ENCODE data around the gene SIMC1. TPM values are rescaled to one million over a fixed set of nuclear protein-coding genes. Genes with fewer than 3 reads are reported as not detected.

The SIMC1 gene
- total RNA-seq, 1 donor from 2014 or later, result 17.4 TPM

- H3K27me3 ChIP-seq, result no peaks in the 10 kb centered on the region
- H3K4me1 ChIP-seq, result peaks cover 31% of the 10 kb centered on the region
- TF ChIP-seq POLR2A (IDR thresholded peaks at IDR 0.05) (no peak), POLR2AphosphoS5 (IDR thresholded peaks at IDR 0.05; ENCODE audit: insufficient read depth in 1 of 2, low read depth in 1 of 2) (no peak), CTCF (IDR thresholded peaks at IDR 0.05) (no peak)
- intact Hi-C loops (cut with DNase I), result no loop called here
- no peak for DNase-seq (ENCODE audit: extremely low spot score in 2 of 2)
- H3K36me3 ChIP-seq, result peaks cover 0 to 17% of the 10 kb centered on the region in 2 donors
- no peaks in the 10 kb centered on the region for H3K9me3 ChIP-seq
- H3K4me3 ChIP-seq, result peak overlapping the region; percentile 76 to 84
- peak overlapping the region; percentile 81 for H3K27ac ChIP-seq
Measured at GRCh38 chr5:176364765-176365350, 126.6 kb downstream of the SIMC1 start.

GRCh38 chr5:176365351-176366231 is 127.4 kb downstream of the SIMC1 start, which contains the start of gene ARL10:
Gene ARL10 (plus strand): TSS chr5:176365487. CDS start chr5:176365564, 77 bp downstream.
- peaks cover 24% of the 10 kb centered on the region for H3K4me1 ChIP-seq
- DNase-seq (ENCODE audit: extremely low spot score in 2 of 2), result no peak
- intact Hi-C loops (cut with DNase I), result no loop called here
- H3K36me3 ChIP-seq, result peaks cover 0 to 19% of the 10 kb centered on the region in 2 donors
- peak within 1 kb of the TSS; percentile 76 to 84 for H3K4me3 ChIP-seq
- peak within 1 kb of the TSS; percentile 81 for H3K27ac ChIP-seq
- no peaks in the 10 kb centered on the region for H3K27me3 ChIP-seq
- H3K9me3 ChIP-seq, result no peaks in the 10 kb centered on the region
- no peak for TF ChIP-seq CTCF (IDR thresholded peaks at IDR 0.05)
- TF ChIP-seq POLR2A (IDR thresholded peaks at IDR 0.05), result peak in 1 of 2 donors; percentile 26
- peak in 1 of 2 donors; percentile 33 for TF ChIP-seq POLR2AphosphoS5 (IDR thresholded peaks at IDR 0.05; ENCODE audit: insufficient read depth in 1 of 2, low read depth in 1 of 2)

- no peak for DNase-seq (ENCODE audit: extremely low spot score in 2 of 2)
- intact Hi-C loops (cut with DNase I), result no loop called here
- Histone ChIP-seq H3K4me1 (peaks cover 21% of the 10 kb centered on the region), H3K27ac (peak overlapping the region; percentile 81), H3K36me3 (peaks cover 0 to 25% of the 10 kb centered on the region in 2 donors), H3K4me3 (peak overlapping the region; percentile 76 to 84), H3K27me3 (no peaks in the 10 kb centered on the region), H3K9me3 (no peaks in the 10 kb centered on the region)
- no peak for TF ChIP-seq CTCF (IDR thresholded peaks at IDR 0.05)
- TF ChIP-seq POLR2AphosphoS5 (IDR thresholded peaks at IDR 0.05; ENCODE audit: insufficient read depth in 1 of 2, low read depth in 1 of 2), result no peak
- no peak for TF ChIP-seq POLR2A (IDR thresholded peaks at IDR 0.05)
Measured at GRCh38 chr5:176366232-176366894, 128.1 kb downstream of the SIMC1 start.

GRCh38 chr5:176368726-176369125 is 130.5 kb downstream of the SIMC1 start:
- Histone ChIP-seq H3K4me3 (no peak overlapping the region), H3K27me3 (no peaks in the 10 kb centered on the region), H3K36me3 (peaks cover 0 to 27% of the 10 kb centered on the region in 2 donors), H3K27ac (no peak overlapping the region), H3K4me1 (peaks cover 15% of the 10 kb centered on the region), H3K9me3 (no peaks in the 10 kb centered on the region)
- intact Hi-C loops (cut with DNase I), result no loop called here
- no peak for DNase-seq (ENCODE audit: extremely low spot score in 2 of 2)
- no peak for TF ChIP-seq CTCF (IDR thresholded peaks at IDR 0.05)
- TF ChIP-seq POLR2A (IDR thresholded peaks at IDR 0.05), result no peak

Measured in vagina (tissue), 2 donors.